GM23248 (cell line): ENCODE results near the gene CGNL1.

Source experiments
- EZH2 ChIP-seq: fragments of 200-600 bp; sonication (generic); IDR thresholded peaks from 2 replicates; pipeline ENCODE4 v1.6.1; 2018; ENCODE audit warnings: antibody characterized with exemption, mild to moderate bottlenecking; ENCODE audit not compliant: insufficient read depth, poor library complexity, severe bottlenecking
- EZH2phosphoT487 ChIP-seq: fragments of 200-600 bp; sonication (generic); IDR thresholded peaks from 2 replicates; pipeline ENCODE4 v1.6.1; 2018; ENCODE audit warnings: antibody characterized with exemption, moderate library complexity, mild to moderate bottlenecking, low read depth; ENCODE audit not compliant: insufficient read depth

GRCh38 chr15:57537072-57537471 is 160.8 kb downstream of the CGNL1 start:
- TF ChIP-seq EZH2phosphoT487 (no peak), EZH2 (no peak)
